Bone marrow (tissue), 2 donors: ENCODE results near the gene CFAP92.
A peak's percentile ranks its signal among the peaks of the same experiment; 100 is the strongest.

ENCODE experiments used
- DNase-seq, 2 donors: peaks; one replicate each; lab custom pipeline; 2025; lab: John Stamatoyannopoulos, UW

The CFAP92 gene

DNA sequence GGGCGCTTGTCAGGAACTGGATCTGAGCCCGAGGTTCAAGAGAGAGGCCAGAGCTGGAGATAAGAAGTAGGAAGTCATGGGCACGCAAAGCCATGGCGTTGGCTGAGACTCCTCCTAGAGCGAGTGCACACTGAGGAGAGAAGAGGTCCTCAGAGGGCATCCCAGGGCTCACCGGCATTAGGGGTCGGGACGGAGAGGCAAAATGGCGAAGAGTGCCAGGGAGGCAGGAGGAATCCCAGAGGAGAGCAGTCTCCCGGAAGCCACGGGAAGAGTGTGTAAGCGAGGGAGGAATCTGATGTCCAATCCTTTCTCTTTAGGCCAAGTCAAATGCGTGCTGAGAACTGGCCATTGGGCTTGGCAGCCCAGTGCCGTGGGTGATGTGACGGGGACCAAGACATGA is 31.2 kb upstream of the CFAP92 start:
- no peak for DNase-seq

DNA sequence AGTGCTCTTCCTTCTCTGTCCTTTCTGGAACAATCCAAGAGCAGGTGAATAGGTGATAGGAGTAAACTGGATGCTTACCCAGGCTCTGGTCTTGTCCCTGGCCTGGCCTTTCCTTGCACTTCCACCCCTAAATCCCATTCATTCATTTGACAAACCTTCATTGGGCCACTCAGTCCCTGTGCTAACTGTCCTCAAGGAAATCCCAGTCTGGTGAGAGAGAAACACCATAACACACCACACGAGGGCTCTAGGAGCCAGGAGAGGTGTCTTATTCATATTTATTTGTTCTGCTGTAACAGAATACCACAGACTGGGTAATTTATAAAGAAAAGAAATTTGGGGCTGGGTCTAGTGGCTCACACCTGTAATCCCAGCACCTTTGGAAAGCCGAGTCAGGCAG is 30.0 kb upstream of the CFAP92 start:
- no peak for DNase-seq

GRCh38 chr3:129023008-129023358 is 29.1 kb upstream of the CFAP92 start:
- no peak for DNase-seq

- no peak for DNase-seq
These were observed 28.5 kb upstream of the CFAP92 start for GRCh38 chr3:129022114-129023007.

GRCh38 chr3:129021140-129021551 is 27.3 kb upstream of the CFAP92 start:
- DNase-seq, result no peak

GRCh38 chr3:129020691-129021090 is 26.8 kb upstream of the CFAP92 start:
- no peak for DNase-seq

GRCh38 chr3:129019266-129019665 is 25.4 kb upstream of the CFAP92 start:
- no peak for DNase-seq

GRCh38 chr3:129018751-129019150 is 24.9 kb upstream of the CFAP92 start:
- DNase-seq, result no peak

GRCh38 chr3:129018271-129018670 is 24.4 kb upstream of the CFAP92 start:
- DNase-seq, result no peak

DNA sequence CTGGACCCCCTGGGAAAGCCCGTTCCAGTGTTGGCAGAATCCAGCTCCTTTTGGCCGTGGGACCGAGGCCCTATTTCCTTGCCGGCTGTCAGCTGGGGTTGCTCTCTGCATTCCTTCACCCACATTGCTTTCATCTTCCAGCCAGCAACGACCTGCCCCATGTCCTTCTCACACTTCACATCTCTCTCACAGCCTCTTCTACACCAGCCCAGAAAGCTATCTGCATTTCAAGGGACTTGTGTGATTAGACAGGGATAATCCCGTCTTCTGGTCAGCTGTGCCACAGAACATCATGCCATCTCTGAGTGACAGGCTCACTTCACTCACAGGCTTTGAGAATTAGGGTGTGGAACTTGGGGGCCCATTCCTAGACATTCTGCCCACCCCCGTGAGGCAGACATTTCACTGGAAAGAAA is 23.6 kb upstream of the CFAP92 start:
- no peak for DNase-seq

DNA sequence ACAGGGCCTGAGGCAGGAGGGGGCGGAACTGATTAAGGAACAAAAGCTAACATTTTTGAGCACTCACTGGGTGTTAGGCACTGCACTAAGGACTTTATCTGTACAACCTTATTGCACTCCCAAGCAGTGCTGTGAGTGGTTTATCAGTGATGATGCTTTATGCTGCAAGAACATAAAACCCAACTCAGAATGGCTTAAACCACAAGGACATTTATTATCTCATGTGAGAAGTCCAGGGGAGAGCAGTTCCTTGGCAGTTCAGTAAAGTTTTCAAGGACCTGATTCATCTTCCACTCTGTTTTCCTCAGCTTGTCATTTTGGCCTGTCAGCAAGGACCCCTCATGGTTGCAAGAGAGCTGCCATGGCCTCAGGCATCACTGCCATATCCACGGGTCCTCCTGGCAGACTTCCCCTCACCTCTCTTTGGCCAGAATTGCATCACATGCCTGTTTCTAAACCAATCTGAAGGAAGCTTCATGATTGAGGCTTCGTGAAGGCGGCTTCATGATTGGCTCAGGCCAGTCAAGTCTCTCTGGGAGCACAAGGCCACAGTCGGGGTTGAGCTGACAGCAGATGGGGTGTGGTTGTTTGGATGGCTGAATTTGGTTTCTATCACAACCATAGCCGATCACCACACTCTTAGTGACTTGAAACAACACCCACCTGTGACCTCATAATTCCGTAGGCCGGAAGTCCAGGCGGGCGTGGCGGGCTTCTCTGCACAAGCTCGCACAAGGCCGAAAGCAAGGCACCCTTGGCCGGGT is 23.0 kb upstream of the CFAP92 start:
- DNase-seq, result no peak

DNA sequence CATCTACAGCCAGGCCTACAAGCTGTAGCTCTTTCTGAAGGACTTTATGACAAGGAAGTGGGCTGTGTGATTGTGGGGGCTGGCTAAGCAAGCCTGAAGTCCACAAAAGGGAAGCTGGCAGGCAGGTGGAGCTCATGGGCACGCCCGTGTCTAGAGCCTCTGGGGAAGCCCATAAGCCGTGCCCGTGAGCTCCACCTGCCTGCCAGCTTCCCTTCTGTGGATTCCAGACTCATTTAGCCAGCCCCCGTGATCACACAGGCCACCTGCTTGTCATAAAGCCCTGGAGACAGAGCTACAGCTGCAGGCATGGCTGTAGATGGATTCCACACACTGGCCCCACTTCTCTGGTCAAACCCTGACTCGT is 22.5 kb upstream of the CFAP92 start:
- DNase-seq, result peak in 1 of 2 donors; percentile 86

DNA sequence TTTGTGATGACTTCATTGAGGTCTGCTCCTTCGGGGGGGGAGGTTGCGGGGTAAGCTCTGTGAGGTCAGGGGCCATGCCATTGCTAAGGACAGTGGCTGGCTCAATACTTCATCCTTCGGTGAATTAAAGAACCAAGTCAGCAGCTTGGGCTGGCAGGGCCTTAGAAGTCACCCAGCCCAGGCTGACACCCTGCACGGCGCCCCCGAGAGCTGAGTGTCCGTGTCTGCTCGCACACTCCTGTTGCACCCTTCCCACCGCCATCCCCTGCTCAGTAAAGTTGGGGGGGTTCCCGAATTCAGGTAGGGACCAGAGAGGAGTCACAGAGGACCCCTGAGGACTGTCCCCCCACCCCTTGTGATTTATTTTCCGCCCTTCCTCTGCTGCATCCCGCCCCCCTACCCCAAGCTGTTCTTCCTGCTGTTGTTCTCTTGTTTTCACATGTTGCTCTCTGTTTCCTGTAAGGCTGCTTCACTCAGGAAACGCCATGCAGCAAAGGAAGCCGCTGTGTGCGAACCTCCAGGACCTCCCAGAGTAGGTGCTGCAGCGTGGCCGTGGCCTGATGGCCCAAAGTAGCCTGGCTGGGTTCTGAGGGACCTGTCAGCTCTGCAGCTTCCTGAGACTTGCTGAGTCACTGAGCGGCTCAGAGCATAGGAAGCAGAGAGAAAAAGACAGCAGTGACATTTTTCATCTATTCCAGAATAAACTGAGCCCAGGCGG is 21.7 kb upstream of the CFAP92 start:
- DNase-seq, result peak in 1 of 2 donors; percentile 79

- DNase-seq, result no peak
These were observed 21.0 kb upstream of the CFAP92 start for GRCh38 chr3:129014793-129015345.

DNA sequence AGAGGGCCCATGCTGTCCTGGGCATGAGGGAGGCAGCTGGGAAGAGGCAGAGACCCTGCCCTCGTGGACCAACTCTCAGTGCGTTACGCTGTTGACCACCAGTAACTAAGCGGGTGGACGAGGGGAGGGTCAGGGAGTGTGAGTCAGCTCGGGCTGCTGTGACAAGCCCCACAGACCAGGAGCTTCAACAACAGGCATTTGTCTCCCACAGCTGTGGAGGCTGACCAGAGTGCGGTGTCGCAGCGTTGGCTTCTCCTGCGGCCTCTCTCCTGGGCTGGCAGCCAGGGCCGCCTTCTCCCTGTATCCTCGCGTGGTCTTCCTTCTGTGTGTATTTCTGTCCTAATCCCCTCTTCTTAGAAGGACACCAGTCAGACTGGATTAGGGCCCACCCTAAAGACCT is 20.3 kb upstream of the CFAP92 start:
- DNase-seq, result no peak

DNA sequence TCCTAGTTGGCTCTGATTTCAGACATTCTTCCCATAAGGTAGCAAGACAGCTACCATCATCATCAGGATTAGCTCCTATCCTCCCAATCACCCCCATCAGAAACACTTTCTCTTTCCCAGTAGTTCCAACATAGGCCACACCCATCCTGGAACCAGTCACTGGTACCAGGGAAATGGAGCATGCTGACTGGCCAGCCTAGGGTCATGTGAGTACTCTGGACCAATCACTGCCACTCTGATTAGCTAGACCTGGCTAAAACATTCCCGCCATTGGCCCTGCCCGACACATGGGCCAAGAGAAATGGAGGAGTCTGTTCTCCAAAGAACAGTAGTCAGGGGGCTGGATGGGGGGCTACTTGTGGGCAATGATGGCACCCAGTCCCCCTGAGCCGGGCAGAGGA is 19.6 kb upstream of the CFAP92 start:
- no peak for DNase-seq

GRCh38 chr3:129010310-129010956 is 16.6 kb upstream of the CFAP92 start:
- no peak for DNase-seq

- DNase-seq, result no peak
These were observed 15.4 kb upstream of the CFAP92 start for GRCh38 chr3:129009266-129009665.

DNA sequence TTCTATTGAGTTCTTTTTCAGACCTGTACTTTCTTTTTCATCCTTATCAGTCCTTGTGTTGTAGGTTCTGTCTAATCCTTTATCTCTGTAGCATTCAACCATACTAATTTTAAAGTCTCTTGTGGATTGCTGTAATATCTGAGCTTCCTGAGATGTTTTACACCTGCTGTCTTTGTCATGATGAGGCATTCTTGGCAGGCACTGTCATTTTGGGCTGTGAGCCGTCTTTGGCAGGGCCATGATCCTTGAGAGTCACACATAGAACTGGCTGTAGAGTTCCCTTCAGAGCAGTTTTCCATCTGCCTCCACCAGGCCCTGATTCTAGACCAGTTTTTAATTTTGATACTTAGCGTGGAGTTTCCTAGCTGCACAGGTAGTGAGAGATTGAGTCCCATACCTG is 13.9 kb upstream of the CFAP92 start:
- DNase-seq, result no peak

GRCh38 chr3:129006864-129007263 is 13.0 kb upstream of the CFAP92 start:
- no peak for DNase-seq

- no peak for DNase-seq
These were observed 11.8 kb upstream of the CFAP92 start for GRCh38 chr3:129005526-129006303.
